Endodermal cell (in vitro differentiated cells): Measurements from ENCODE around the gene SLC16A6. TPM values are rescaled to one million over a fixed set of nuclear protein-coding genes. Genes with fewer than 3 reads are reported as not detected.

Source experiments
- DNase-seq: peaks from one replicate; pipeline ENCODE4 v3.0.0-alpha.2; 2017
- H3K27ac ChIP-seq: 2 replicates; pipeline ENCODE4 v1.5.1; 2013; ENCODE audit warnings: mild to moderate bottlenecking, low read depth, low read length, moderate library complexity
- H3K27me3 ChIP-seq: 2 replicates; pipeline ENCODE4 v1.6.1; 2013; ENCODE audit warnings: mild to moderate bottlenecking, low read length, moderate library complexity; ENCODE audit not compliant: insufficient read depth, control insufficient read depth, poor library complexity, severe bottlenecking
- H3K36me3 ChIP-seq: 2 replicates; pipeline ENCODE4 v1.7.0; 2013; ENCODE audit warnings: mild to moderate bottlenecking, low read length, moderate library complexity; ENCODE audit not compliant: control insufficient read depth, insufficient read depth
- H3K4me1 ChIP-seq: one replicate; pipeline ENCODE4 v1.7.0; 2013; ENCODE audit warnings: low read length; ENCODE audit not compliant: control insufficient read depth, insufficient read depth
- H3K4me3 ChIP-seq: 2 replicates; pipeline ENCODE4 v1.5.1; 2013; ENCODE audit warnings: mild to moderate bottlenecking, low read length, moderate library complexity
- H3K9ac ChIP-seq: 2 replicates; pipeline ENCODE4 v1.6.1; 2013; ENCODE audit warnings: mild to moderate bottlenecking, low read length, moderate library complexity; ENCODE audit not compliant: poor library complexity, severe bottlenecking; ENCODE audit errors: extremely low read depth
- H3K9me3 ChIP-seq: 2 replicates; pipeline ENCODE4 v1.6.1; 2013; ENCODE audit warnings: mild to moderate bottlenecking, low read length, moderate library complexity; ENCODE audit not compliant: control insufficient read depth
- H3K27ac Mint-ChIP-seq: 2 replicates; pipeline ENCODE4 v1.8.0; 2020; ENCODE audit warnings: mixed read lengths
- H3K27me3 Mint-ChIP-seq: 2 replicates; pipeline ENCODE4 v1.8.0; 2021; ENCODE audit warnings: mild to moderate bottlenecking, mixed read lengths; ENCODE audit not compliant: insufficient read depth
- H3K36me3 Mint-ChIP-seq: 2 replicates; pipeline ENCODE4 v1.8.0; 2020; ENCODE audit warnings: low read depth, mixed read lengths
- H3K4me1 Mint-ChIP-seq: 2 replicates; pipeline ENCODE4 v1.8.0; 2020; ENCODE audit warnings: mixed read lengths
- H3K4me3 Mint-ChIP-seq: 2 replicates; pipeline ENCODE4 v1.8.0; 2020; ENCODE audit warnings: mild to moderate bottlenecking, moderate library complexity, mixed read lengths
- H3K9me3 Mint-ChIP-seq: 2 replicates; pipeline ENCODE4 v1.8.0; 2020; ENCODE audit warnings: mild to moderate bottlenecking, mixed read lengths
- CTCF ChIP-seq: fragments of 200-600 bp; sonication (generic); conservative IDR thresholded peaks from 2 replicates; pipeline ENCODE4 v1.5.0; 2021; ENCODE audit warnings: antibody characterized with exemption, mild to moderate bottlenecking
- WGBS, 2 experiments: methylation state at CpG; one replicate each; pipeline versions ENCODE4 v1.1.5 to v1.1.7; 2013; ENCODE audit warnings: missing lambda C conversion rate in 2 of 2, mixed read lengths in 1 of 2; ENCODE audit not compliant: insufficient coverage in 1 of 2, insufficient read length in 1 of 2; 5-methylcytosine and 5-hydroxymethylcytosine counted together
- total RNA-seq, 2 donors: library from RNA; stranded (reverse); fragmentation: NEBNext Ultra II Directional in 1 of 2; extraction: Animal tissue kit (Norgen Biotek cat#: 25700) in 1 of 2; gene quantifications; 2 replicates in 1 of 2; 3 replicates in 1 of 2; pipeline ENCODE4 v1.2.1, GENCODE V29; 2021

The SLC16A6 gene
- total RNA-seq, 2 donors from 2014 or later = 0.18 to 0.58 TPM

GRCh38 chr17:68249354-68249765 lies 41.6 kb downstream of the SLC16A6 start:
- H3K9me3 ChIP-seq = no peaks in the 10 kb centered on the region
- H3K9ac ChIP-seq = no peak overlapping the region
- H3K27me3 Mint-ChIP-seq = no peaks in the 10 kb centered on the region
- no peak overlapping the region for H3K4me3 ChIP-seq
- peaks cover 32% of the 10 kb centered on the region for H3K36me3 Mint-ChIP-seq
- H3K4me1 Mint-ChIP-seq = peaks cover 10% of the 10 kb centered on the region
- H3K36me3 ChIP-seq = peaks cover 35% of the 10 kb centered on the region
- no peak overlapping the region for H3K27ac Mint-ChIP-seq
- DNase-seq = no peak
- H3K4me1 ChIP-seq = no peaks in the 10 kb centered on the region
- H3K27me3 ChIP-seq = no peaks in the 10 kb centered on the region
- H3K4me3 Mint-ChIP-seq = peak overlapping the region; percentile 91
- WGBS, 2 experiments = 91 to 93% methylated on average over 4 to 7 of the region's 7 CpGs
- no peak overlapping the region for H3K27ac ChIP-seq
- no peaks in the 10 kb centered on the region for H3K9me3 Mint-ChIP-seq
- TF ChIP-seq CTCF = no peak

- no peaks in the 10 kb centered on the region for H3K9me3 Mint-ChIP-seq
- Histone ChIP-seq H3K9ac (no peak overlapping the region), H3K9me3 (no peaks in the 10 kb centered on the region), H3K27me3 (no peaks in the 10 kb centered on the region), H3K27ac (no peak overlapping the region), H3K4me1 (no peaks in the 10 kb centered on the region), H3K4me3 (peak overlapping the region; percentile 92), H3K36me3 (peaks cover 30% of the 10 kb centered on the region)
- peak overlapping the region; percentile 91 for H3K4me3 Mint-ChIP-seq
- peaks cover 27% of the 10 kb centered on the region for H3K36me3 Mint-ChIP-seq
- whole genome bisulfite sequencing, 2 experiments = 88 to 100% methylated on average over 3 to 5 of the region's 5 CpGs
- H3K27ac Mint-ChIP-seq = peak overlapping the region; percentile 28
- no peak for TF ChIP-seq CTCF
- H3K27me3 Mint-ChIP-seq = no peaks in the 10 kb centered on the region
- peaks cover 10% of the 10 kb centered on the region for H3K4me1 Mint-ChIP-seq
- no peak for DNase-seq
These were observed 42.0 kb downstream of the SLC16A6 start for GRCh38 chr17:68248891-68249290.

GRCh38 chr17:68248199-68248825 lies 42.6 kb downstream of the SLC16A6 start:
- H3K27ac ChIP-seq = peak overlapping the region; percentile 25
- H3K4me1 Mint-ChIP-seq = peaks cover 10% of the 10 kb centered on the region
- peaks cover 30% of the 10 kb centered on the region for H3K36me3 ChIP-seq
- no peaks in the 10 kb centered on the region for H3K9me3 ChIP-seq
- peak overlapping the region; percentile 91 for H3K4me3 Mint-ChIP-seq
- no peak for DNase-seq
- no peaks in the 10 kb centered on the region for H3K4me1 ChIP-seq
- H3K4me3 ChIP-seq = peak overlapping the region; percentile 92
- H3K9ac ChIP-seq = peak overlapping the region; percentile 64
- H3K27me3 Mint-ChIP-seq = no peaks in the 10 kb centered on the region
- H3K36me3 Mint-ChIP-seq = peaks cover 22% of the 10 kb centered on the region
- peak overlapping the region; percentile 90 for H3K27ac Mint-ChIP-seq
- WGBS, 2 experiments = 2 to 8% methylated on average over 10 to 19 of the region's 19 CpGs
- H3K27me3 ChIP-seq = no peaks in the 10 kb centered on the region
- TF ChIP-seq CTCF = no peak
- no peaks in the 10 kb centered on the region for H3K9me3 Mint-ChIP-seq
